Osteocyte (in vitro differentiated cells): Measurements from ENCODE around the gene FAM181A. TPM values are rescaled to one million over a fixed set of nuclear protein-coding genes. Genes with fewer than 3 reads are reported as not detected.

Experiments
- DNase-seq: peaks from one replicate; pipeline ENCODE4 v3.0.0; 2021; ENCODE audit warnings: mixed read lengths; ENCODE audit not compliant: unreplicated experiment; ENCODE audit errors: extremely low spot score
- H3K27ac Mint-ChIP-seq: one replicate; pipeline ENCODE4 v1.8.0; 2021; ENCODE audit warnings: mild to moderate bottlenecking, mixed read lengths; ENCODE audit not compliant: unreplicated experiment
- H3K27me3 Mint-ChIP-seq: one replicate; pipeline ENCODE4 v1.8.0; 2021; ENCODE audit warnings: mixed read lengths; ENCODE audit not compliant: unreplicated experiment
- H3K36me3 Mint-ChIP-seq: one replicate; pipeline ENCODE4 v1.8.0; 2021; ENCODE audit warnings: mixed read lengths; ENCODE audit not compliant: unreplicated experiment
- H3K4me1 Mint-ChIP-seq: one replicate; pipeline ENCODE4 v1.8.0; 2021; ENCODE audit warnings: mixed read lengths; ENCODE audit not compliant: unreplicated experiment
- H3K4me3 Mint-ChIP-seq: one replicate; pipeline ENCODE4 v1.8.0; 2021; ENCODE audit warnings: mild to moderate bottlenecking, moderate library complexity, mixed read lengths; ENCODE audit not compliant: unreplicated experiment
- H3K9me3 Mint-ChIP-seq: one replicate; pipeline ENCODE4 v1.8.0; 2021; ENCODE audit warnings: mixed read lengths; ENCODE audit not compliant: unreplicated experiment
- CTCF ChIP-seq: fragments of 200-600 bp; sonication (generic); IDR thresholded peaks from 2 replicates; pipeline ENCODE4 v1.5.0; 2021; ENCODE audit warnings: antibody characterized with exemption, mild to moderate bottlenecking, moderate library complexity
- total RNA-seq: library from RNA; stranded (reverse); gene quantifications from 2 replicates; pipeline ENCODE4 v1.2.1, GENCODE V29; 2021

Gene FAM181A
- total RNA-seq, 1 donor from 2014 or later = not detected

GRCh38 chr14:93956514-93957332 is 29.6 kb downstream of the FAM181A start:
- H3K4me1 Mint-ChIP-seq = peaks cover 32% of the 10 kb centered on the region
- DNase-seq = no peak
- no peak overlapping the region for H3K27ac Mint-ChIP-seq

GRCh38 chr14:93957333-93957710 is 30.2 kb downstream of the FAM181A start:
- DNase-seq = no peak
- Mint-ChIP-seq H3K4me1 (peaks cover 29% of the 10 kb centered on the region), H3K36me3 (no peaks in the 10 kb centered on the region), H3K27me3 (peaks cover 11% of the 10 kb centered on the region), H3K9me3 (no peaks in the 10 kb centered on the region), H3K4me3 (no peak overlapping the region), H3K27ac (no peak overlapping the region)
- TF ChIP-seq CTCF = no peak

More at GRCh38 chr14:93956514-93957332, 29.6 kb downstream of the FAM181A start:
- H3K9me3 Mint-ChIP-seq = no peaks in the 10 kb centered on the region
- H3K4me3 Mint-ChIP-seq = no peak overlapping the region
- H3K27me3 Mint-ChIP-seq = peaks cover 11% of the 10 kb centered on the region
- H3K36me3 Mint-ChIP-seq = no peaks in the 10 kb centered on the region
- no peak for TF ChIP-seq CTCF

- TF ChIP-seq CTCF = no peak
- DNase-seq = no peak
- H3K27me3 Mint-ChIP-seq = peaks cover 11% of the 10 kb centered on the region
- no peaks in the 10 kb centered on the region for H3K9me3 Mint-ChIP-seq
- no peak overlapping the region for H3K4me3 Mint-ChIP-seq
- no peaks in the 10 kb centered on the region for H3K36me3 Mint-ChIP-seq
- no peak overlapping the region for H3K27ac Mint-ChIP-seq
- peaks cover 32% of the 10 kb centered on the region for H3K4me1 Mint-ChIP-seq
These were observed 30.8 kb downstream of the FAM181A start for GRCh38 chr14:93957751-93958566.

GRCh38 chr14:93958567-93959238 is 31.6 kb downstream of the FAM181A start:
- Mint-ChIP-seq H3K9me3 (no peaks in the 10 kb centered on the region), H3K27me3 (peaks cover 12% of the 10 kb centered on the region), H3K4me1 (peaks cover 32% of the 10 kb centered on the region), H3K4me3 (no peak overlapping the region), H3K36me3 (no peaks in the 10 kb centered on the region), H3K27ac (no peak overlapping the region)
- DNase-seq = no peak
- no peak for TF ChIP-seq CTCF
